Skin epidermis (tissue), 12 donors: ENCODE measurements around the gene PEX26.
"Not testable (repeated sequence)": the region's sequence is repeated elsewhere in the genome, so short reads cannot be mapped to it uniquely, and the experiment has no call there.

ENCODE experiments used
- H3K27ac ChIP-seq, 21 experiments: fragments of 200-600 bp; sonication (generic) in 11 of 21; one replicate each; pipeline ENCODE4 v1.5.0; 2020; ENCODE audit warnings: mild to moderate bottlenecking in 3 of 21, inconsistent platforms in 2 of 21, moderate library complexity in 2 of 21
- H3K4me3 ChIP-seq, 7 experiments: fragments of 200-600 bp; sonication (generic) in 2 of 7; one replicate each; pipeline ENCODE4 v1.5.0; 2020; ENCODE audit warnings: inconsistent platforms in 2 of 7, mild to moderate bottlenecking in 2 of 7, moderate library complexity in 1 of 7

The PEX26 gene

DNA sequence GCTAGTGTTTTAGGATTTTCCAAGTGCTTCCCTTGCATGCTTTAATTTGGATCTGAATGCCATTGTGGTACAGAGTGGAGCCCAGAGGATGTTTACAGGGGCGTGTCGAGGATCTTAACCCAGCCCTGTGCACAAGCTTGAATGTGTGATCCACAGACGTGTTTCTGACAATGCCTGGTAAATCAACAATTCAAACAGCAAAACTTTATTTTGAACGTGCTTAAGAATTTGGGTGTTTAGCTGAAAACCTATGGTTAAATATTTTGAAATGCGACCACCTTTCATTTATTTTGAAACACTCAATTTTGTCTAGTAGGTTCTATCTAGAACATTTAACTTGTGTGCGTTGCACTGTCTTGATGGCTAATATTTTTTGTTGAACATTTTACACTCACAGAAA, 34.6 kb downstream of the PEX26 start:
- Histone ChIP-seq H3K27ac (no peak overlapping the region), H3K4me3 (no peak overlapping the region)

DNA sequence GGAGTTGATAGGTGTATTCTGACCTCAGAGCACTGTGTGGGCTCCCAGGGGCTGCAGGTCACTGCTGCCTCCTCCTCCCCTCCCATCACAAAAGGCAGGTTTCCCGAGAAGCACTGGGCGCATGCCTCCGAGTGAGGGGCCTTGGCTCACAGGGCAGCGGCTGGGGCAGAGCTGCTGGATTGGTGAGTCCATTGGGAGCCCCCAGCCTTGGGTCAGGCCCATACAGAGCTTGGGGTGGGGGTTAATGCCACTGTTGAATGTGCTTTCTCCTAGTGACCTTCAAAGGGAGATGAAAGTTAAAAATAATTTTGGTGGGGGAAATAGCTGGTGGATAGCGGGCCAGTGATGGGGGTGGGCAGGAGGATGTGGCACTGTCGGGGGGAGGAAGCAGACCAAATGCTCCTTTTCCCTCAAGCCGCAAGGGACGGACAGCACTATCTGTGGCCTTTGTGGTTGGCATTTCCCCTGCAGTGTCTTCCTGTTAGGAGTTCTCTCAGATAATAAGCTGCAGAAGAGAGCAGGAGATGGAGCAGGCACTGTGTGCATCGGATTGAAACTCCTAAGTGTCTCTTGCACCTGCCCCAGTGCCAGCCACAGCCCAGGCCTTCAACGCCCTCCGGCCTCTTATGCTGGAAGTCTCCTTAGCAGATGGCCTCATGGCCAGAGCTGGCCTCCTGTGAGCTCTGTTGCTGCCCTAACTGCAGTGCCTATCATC, 36.0 kb downstream of the PEX26 start:
- Histone ChIP-seq H3K27ac (no peak overlapping the region), H3K4me3 (no peak overlapping the region)

DNA sequence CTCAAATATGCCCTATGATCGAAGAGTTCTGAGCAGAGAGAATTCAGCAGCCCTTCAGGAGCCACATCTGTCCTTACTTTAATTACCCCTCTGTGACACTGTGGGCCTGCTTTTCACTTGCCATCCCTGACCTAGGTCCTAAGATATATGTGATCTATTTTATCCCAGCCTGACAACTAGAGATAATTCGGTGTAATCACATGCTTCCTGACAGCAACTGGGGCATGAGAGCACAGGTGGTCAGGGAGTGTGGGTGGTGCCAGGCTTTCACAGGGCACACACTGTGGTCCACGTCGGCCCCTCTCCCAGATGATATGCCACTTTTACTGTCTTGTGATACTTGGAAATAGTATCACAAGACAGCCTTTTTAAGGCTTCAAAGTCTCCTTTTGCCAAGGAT, 36.7 kb downstream of the PEX26 start:
- no peak overlapping the region for H3K27ac ChIP-seq

DNA sequence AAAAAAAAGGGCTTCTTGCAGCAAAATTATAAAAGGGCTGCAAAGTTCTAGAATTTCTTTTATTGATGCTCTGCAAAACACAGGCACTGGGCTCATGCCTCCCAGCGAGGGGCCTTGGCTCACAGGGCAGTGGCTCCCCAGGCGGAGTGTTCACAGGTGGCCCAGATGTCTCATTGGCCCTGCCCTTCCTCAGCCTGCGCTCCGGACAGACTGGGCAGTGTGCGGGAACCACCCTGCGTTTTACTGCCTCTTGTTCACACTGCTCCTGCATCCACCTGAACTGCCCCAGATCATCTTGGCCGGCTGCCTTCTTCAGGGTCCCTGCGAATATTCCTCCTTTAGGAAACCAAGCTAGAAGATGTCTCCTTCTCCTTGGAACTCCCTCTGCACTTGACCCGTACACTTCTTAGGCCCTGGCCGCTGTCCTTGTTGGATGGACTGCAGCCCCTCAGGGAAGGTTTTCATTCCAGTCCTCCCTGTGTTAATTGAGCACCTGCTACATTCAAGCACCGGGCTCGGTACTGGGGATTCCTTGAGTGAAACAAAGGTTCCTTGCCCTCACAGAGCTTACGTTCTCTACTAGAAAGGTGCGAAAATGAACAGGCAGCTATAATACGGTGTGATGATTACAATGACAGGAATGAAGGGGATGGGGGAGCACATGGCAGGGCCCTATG, 37.3 kb downstream of the PEX26 start:
- H3K4me3 ChIP-seq = no peak overlapping the region
- H3K27ac ChIP-seq = no peak overlapping the region

More for the DNA sequence above, 36.7 kb downstream of the PEX26 start:
- H3K4me3 ChIP-seq = no peak overlapping the region

- no peak overlapping the region for H3K4me3 ChIP-seq
- H3K27ac ChIP-seq = no peak overlapping the region
These were observed 38.1 kb downstream of the PEX26 start for GRCh38 chr22:18115906-18116371.

GRCh38 chr22:18116634-18117033, 38.8 kb downstream of the PEX26 start:
- Histone ChIP-seq H3K27ac (no peak overlapping the region), H3K4me3 (no peak overlapping the region)

- H3K4me3 ChIP-seq = no peak overlapping the region
- no peak overlapping the region for H3K27ac ChIP-seq
These were observed 40.6 kb downstream of the PEX26 start for GRCh38 chr22:18118345-18118915.

- H3K4me3 ChIP-seq = no peak overlapping the region
- no peak overlapping the region for H3K27ac ChIP-seq
These were observed 41.8 kb downstream of the PEX26 start for GRCh38 chr22:18119409-18120110.

DNA sequence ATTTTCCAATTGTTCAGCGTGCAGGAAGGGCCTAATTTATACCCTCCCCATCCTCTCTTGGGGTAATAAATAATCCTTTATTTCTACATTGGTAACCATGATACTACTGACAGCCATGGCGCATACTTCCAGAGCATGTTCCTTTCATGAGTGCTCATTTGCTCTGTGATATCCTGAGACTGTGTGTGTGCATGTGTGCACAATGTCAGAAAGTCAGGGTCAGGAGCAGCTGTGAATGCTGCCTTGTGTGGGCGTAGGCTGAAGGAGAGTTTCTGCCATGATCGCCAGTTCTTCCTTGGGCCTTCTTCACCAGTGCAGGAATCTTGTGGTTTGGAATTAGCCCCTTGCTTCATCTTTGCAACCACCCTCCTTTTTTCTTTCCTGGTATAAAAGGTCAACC, 43.1 kb downstream of the PEX26 start:
- no peak overlapping the region for H3K27ac ChIP-seq
- H3K4me3 ChIP-seq = no peak overlapping the region

DNA sequence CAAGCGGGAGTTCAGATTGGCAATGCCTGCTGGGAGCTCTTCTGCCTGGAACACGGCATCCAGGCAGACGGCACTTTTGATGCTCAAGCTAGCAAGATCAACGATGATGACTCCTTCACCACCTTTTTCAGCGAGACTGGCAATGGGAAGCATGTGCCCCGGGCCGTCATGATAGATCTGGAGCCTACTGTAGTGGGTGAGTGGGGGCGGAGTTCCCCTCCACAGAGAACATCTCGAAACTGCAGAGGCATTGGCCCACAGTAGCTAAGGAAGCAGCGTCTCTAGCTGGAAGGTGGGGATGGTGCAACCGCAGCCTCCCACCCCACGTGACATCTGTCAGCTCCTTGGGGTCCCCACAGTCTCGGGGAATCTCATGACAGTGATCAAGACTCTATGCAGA, 43.7 kb downstream of the PEX26 start:
- no peak overlapping the region for H3K27ac ChIP-seq
- H3K4me3 ChIP-seq = no peak overlapping the region

DNA sequence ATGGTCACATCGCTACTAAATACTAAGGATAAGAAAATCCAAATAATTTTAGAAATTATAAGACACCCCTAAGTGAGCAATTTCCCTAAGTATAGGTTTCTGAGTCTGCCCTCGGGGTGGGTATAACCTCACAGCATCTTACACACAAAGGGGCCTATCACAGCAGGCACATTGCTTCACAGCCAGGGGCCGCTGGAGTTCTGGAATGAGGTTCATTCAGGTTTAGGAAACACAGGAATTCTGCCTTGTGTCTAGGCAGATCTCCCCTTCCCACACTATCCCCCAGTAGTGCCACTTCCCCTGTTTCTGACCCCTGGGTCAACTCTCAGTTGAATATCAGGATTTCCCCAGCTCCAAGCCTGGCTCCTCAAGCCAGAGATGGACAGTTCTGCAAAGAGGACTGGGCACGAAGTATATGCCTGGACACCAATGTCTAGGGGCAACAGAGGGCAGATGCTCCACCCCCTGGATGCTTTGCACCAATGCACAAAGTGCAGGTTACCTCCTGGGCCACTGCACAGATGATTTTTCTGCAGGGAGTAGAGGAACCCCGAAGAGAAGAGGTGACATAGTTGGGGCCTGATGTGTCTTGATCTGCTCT, 44.3 kb downstream of the PEX26 start:
- H3K27ac ChIP-seq = no peak overlapping the region
- no peak overlapping the region for H3K4me3 ChIP-seq

- not testable (repeated sequence) for H3K27ac ChIP-seq, H3K4me3 ChIP-seq
These were observed 45.8 kb downstream of the PEX26 start for GRCh38 chr22:18123476-18124025.

DNA sequence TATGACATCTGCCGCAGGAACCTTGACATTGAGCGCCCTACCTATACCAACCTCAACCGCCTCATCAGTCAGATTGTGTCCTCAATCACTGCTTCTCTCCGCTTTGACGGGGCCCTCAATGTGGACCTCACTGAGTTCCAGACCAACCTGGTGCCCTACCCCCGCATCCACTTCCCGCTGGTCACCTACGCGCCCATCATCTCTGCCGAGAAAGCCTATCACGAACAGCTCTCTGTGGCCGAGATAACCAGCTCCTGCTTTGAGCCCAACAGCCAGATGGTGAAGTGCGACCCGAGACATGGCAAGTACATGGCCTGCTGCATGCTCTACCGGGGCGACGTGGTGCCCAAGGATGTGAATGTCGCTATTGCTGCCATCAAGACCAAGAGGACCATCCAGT, 48.8 kb downstream of the PEX26 start:
- H3K27ac ChIP-seq = no peak overlapping the region
- H3K4me3 ChIP-seq = no peak overlapping the region

DNA sequence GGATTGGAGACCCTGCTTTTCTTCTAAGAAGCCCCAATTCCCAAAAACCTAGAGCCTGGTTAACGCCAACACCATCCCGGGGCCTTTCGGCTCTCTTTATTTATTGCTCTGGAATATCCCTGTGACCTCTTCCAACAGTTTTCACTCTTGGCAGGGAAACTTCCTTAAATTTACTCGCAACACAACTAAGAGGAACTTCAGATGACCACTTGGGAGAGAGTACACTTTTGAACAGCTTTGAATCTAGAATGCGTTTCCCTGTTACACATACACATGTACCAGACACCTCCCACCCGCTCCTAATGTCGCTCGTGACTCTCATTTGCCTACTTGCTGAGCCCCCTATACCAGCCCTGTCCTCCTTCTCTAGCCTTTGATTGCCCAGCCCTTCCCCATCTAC, 52.2 kb downstream of the PEX26 start:
- H3K27ac ChIP-seq = no peak overlapping the region

GRCh38 chr22:18130699-18131429, 53.1 kb downstream of the PEX26 start:
- no peak overlapping the region for H3K4me3 ChIP-seq
- no peak overlapping the region for H3K27ac ChIP-seq

More for the DNA sequence above, 52.2 kb downstream of the PEX26 start:
- no peak overlapping the region for H3K4me3 ChIP-seq

- Histone ChIP-seq H3K4me3 (no peak overlapping the region), H3K27ac (peak overlapping the region in 2 of 21 experiments; percentile 16 to 31)
These were observed 55.7 kb downstream of the PEX26 start for GRCh38 chr22:18133452-18133851.

DNA sequence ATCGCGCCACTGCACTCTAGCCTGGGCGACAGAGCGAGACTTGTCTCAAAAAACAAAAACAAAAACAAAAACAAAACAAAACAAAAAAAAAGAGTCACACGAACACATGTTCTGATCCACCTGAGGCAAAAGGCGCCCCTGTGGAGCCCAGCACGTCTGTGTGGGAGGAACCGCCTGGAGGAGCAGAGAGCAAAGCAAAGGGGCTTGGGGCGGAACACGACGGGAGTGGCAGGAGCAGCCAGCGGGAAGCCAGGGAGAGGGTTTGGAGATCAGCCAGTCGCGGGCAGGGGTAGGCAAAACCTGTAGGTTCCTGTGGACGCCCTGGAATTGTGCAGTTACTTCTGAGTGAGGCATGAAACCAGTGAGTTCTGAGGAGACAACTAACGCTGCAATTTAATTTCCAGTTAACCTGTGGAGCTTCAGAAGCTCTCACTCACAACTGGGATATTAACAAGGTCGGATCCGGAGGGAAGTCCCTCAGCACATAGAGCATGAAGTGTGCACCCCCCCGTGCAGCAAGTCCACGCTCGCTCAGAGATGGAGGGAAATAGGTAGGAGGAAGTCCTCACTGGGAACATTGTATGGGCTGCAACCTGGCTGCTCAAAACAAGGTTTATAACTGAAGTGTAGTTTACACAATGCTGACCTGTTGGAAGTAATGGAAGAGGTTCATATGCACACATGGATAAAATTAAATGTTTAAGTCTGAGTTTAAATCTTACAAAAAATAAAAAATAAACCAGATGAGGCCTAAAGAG, 59.0 kb downstream of the PEX26 start:
- no peak overlapping the region for H3K4me3 ChIP-seq

GRCh38 chr22:18141004-18141403, 63.2 kb downstream of the PEX26 start:
- H3K4me3 ChIP-seq, H3K27ac ChIP-seq: not testable (repeated sequence)

More for the DNA sequence above, 59.0 kb downstream of the PEX26 start:
- H3K27ac ChIP-seq = no peak overlapping the region
